D721Med (cell line): Measurements from ENCODE around the gene UFD1.

Source experiments
- DNase-seq: peaks from one replicate; pipeline ENCODE4 v3.0.0; 2011; ENCODE audit warnings: low spot score; ENCODE audit not compliant: insufficient read length
- FAIRE-seq: peaks from 2 replicates; lab custom pipeline; 2011; peaks lifted over from hg19 to GRCh38; lab: Jason Lieb, UNC
- TF ChIP-seq, protein P1 (sequence below): IDR thresholded peaks from 2 replicates; pipeline ENCODE4 v1.5.1; 2012; ENCODE audit warnings: mild to moderate bottlenecking, control low read depth; ENCODE audit not compliant: insufficient read depth; ENCODE audit errors: missing control alignments

UFD1 gene

DNA sequence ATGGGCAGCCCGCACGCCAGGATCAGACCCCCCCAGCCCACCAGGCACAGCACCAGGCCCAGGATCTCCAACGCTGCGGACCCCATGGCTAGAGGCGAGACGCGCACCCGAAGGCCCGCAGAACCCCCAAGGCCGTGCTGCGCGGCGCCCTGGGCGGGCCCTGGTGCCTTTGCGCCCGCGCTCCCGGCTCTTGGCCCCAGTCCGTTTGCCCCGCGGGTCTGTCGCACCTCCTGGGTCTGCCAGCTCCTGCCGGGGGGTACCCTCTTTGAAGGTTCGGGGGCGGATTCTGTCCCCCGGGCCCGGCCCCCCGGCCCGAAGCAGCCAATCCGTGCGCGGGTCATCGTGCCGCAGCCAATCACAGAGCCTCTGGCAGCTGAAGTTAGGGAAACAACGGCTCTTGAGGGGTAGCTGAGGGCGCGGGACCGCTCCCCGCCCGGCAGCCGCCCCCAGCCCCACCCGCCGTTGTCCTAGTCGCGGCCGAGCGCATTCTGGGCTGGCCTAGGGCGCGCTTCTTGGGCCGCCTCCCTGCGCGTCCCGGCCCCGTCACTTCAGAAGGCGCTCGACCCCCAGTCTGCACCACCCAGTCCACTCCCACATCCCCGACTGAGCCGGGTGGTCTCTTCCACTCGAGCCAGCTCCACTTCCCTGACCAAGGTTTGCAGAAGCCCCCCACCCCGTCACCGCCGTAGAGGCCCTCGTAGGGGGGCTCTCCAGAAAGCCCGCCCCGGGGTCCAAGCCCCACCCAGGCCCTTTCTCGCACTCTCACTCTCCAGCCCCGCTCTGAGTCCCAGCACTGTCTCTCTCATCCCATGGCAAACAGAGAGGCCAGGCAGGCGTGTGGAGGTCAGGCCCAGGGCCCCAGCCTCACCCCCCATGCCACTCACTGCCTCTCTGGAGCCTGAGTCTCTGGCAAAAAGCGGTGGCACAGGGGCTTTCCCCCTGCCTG lies 45.5 kb upstream of the UFD1 start, which contains the start of gene CLDN5:
TSS of gene CLDN5 (minus strand) at position 241 of the 946 bp plus-strand sequence. CDS start at position 86, 155 bp downstream.
- DNase-seq (no peak), FAIRE-seq (no peak)
- TF ChIP-seq, protein P1, sequence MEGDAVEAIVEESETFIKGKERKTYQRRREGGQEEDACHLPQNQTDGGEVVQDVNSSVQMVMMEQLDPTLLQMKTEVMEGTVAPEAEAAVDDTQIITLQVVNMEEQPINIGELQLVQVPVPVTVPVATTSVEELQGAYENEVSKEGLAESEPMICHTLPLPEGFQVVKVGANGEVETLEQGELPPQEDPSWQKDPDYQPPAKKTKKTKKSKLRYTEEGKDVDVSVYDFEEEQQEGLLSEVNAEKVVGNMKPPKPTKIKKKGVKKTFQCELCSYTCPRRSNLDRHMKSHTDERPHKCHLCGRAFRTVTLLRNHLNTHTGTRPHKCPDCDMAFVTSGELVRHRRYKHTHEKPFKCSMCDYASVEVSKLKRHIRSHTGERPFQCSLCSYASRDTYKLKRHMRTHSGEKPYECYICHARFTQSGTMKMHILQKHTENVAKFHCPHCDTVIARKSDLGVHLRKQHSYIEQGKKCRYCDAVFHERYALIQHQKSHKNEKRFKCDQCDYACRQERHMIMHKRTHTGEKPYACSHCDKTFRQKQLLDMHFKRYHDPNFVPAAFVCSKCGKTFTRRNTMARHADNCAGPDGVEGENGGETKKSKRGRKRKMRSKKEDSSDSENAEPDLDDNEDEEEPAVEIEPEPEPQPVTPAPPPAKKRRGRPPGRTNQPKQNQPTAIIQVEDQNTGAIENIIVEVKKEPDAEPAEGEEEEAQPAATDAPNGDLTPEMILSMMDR, result no peak

DNA sequence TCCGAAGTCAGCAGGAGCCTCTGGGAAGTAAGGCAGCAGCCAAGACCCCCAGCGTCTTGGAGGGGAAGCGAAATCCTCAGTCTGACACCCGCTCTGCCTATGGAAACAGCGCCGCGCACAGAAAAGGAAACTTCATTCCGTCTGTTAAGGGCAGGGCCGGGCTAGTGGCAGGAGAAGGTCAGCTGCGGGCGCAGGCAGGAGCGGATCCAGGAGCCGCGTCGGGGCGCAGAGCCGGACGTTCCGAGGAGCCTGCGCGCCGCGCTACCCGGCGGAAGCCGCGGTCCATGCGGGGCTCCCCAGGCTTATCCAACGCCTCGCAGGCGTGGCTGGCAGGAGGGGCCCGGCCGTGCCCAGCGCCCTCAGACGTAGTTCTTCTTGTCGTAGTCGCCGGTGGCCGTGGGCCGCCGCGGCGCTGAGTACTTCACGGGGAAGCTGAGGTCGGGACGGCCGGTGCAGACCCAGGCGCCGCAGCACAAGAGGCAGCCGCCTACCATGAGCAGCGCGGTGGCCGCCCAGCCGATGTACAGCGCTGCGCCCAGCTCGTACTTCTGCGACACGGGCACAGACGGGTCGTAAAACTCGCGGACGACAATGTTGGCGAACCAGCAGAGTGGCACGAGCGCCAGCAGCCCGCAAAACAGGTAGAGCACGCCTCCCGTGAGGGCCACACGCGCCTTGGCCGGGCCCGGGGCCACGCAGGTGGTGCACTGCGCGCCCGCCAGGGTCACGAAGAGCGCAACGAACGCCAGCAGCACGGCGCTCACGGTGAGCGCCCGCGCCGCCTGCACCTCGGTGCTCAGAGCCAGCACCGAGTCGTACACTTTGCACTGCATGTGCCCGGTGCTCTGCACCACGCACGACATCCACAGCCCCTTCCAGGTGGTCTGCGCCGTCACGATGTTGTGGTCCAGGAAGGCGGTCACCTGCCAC lies 44.5 kb upstream of the UFD1 start:
- DNase-seq (no peak), FAIRE-seq (no peak)

DNA sequence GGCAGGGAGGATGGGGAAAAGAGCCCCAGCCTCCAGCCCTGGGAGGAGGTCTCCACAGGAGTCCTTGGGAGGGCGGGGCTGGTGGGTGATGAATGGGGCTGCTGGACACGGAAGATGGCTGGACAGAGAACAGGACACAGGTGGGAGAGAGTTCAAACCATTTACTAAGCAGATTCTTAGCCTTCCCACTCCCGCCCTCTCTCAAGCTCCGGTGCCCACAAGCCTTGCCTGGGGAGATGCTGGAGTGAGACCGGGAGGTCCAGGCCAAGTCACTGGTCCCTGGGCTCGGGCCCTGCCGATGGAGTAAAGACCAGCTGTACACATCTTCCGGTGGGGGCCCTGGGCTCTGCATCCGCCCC lies 43.9 kb upstream of the UFD1 start:
- DNase-seq, result no peak
- TF ChIP-seq, protein P1, result no peak
- FAIRE-seq, result no peak

More for the DNA sequence above, 44.5 kb upstream of the UFD1 start:
- TF ChIP-seq, protein P1, result no peak

DNA sequence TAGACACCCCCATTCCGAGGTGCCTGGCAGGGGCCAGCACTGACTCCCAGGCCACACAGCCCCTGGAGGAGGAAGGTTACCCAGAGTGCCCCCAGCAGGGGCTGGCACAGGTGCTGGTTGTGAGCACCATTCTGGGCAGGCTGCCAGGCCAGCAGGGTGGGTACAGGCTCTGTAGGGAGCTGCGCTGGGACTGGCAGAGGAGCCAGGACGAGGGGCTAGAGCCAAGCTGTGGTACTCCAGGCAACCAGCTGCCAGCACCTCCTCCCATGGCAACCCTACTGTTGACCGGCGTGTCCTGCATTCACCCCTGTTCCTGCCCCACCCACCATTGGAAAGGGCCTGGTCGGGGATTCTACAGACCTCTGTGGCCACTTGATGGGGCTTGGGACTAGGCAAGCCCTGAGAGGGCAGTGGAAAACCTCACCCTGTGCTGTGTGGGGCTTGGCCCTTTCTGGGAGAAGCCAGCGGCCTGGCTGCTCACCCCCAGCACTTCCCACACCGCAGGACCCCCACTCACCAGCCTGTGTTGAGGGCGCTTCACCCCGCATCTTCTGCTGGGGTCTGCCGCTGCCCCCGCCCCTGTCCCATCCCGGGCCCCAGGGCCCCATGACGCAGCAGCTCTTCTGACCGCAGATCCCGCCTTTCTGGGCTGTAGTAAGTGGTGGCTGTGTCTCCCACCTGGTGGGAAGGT lies 43.3 kb upstream of the UFD1 start:
- DNase-seq, result no peak
- no peak for FAIRE-seq
- TF ChIP-seq, protein P1, result no peak

DNA sequence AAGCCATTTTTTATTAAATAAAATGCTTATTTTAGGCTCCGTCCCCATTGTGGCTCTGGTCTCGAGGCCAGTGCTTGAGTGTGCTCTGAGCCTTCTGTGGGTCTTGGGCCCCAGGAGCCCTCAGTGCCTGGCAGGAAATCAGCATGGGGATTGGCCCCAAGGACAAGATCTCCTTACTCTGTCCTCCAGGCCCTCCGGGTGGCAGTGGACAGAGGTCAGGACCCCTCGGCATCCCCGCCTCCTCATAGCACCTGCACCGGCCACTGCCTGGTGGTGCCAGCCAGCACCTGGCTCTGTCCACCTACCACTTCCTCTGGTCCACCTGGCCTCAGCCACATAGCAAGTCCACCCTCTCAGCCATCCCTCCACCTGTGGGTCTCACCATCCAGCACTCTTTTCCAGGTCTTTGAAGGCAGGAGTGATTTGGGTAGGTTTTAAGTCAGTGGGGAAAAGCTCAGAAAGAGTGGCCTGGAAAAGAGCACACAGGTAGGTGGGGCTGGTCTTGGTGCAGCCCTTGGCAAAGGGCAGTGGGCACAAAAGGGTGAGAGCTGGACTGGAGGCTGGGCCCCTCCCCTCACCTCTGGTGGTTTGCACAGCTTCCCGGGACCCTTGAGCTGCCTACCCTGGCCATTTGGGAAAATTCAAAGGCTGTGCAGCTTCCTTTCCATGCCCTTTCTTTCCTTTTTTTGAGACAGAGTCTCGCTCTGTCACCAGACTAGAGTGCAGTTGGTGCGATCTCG lies 41.7 kb upstream of the UFD1 start:
- DNase-seq (no peak), FAIRE-seq (no peak)
- TF ChIP-seq, protein P1, result no peak

DNA sequence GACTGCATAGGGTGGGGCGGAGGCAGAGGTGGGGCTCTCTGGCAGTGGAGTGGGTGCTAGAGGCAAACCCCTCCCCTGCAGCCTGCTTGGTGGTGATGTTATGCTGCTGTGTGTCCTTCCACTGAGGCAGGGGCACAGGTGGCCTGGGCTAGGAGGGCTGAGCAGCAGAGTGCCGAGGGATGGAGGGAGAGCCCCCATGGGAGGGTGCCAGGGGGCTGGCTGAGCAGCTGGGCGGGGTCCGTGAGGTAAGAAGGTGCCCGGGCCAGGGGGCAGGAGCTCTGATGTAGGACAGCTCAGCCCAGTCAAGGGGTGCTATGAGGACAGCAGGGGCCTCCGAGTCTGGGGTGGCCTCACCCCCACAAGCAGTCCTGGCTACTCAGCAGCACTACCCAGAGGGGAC lies 41.0 kb upstream of the UFD1 start:
- no peak for FAIRE-seq

More for the DNA sequence above, 41.0 kb upstream of the UFD1 start:
- no peak for DNase-seq
- TF ChIP-seq, protein P1, result no peak
